ENCODE measurements around the gene CBX6.

The CBX6 gene

GRCh38 chr22:38828616-38829205, 43.3 kb downstream of the CBX6 start:
- no peak overlapping the region for H3K18ac ChIP-seq (ENCODE audit: low read length)
- H3K36me3 ChIP-seq (ENCODE audit: control insufficient read depth in 1 of 2, insufficient read depth in 2 of 2, low read length in 2 of 2) = no peaks in the 10 kb centered on the region
- H3K27ac ChIP-seq (ENCODE audit: low read depth, low read length) = no peak overlapping the region
- no peak overlapping the region for H3K23ac ChIP-seq (ENCODE audit: low read length)
- WGBS (ENCODE audit: extremely low coverage, insufficient coverage, insufficient read length) = no CpG with 5 or more reads among the region's 10 CpGs
- no peak overlapping the region for H2BK5ac ChIP-seq (ENCODE audit: low read depth, low read length, poor library complexity)
- H3K9ac ChIP-seq (ENCODE audit: low read length) = no peak overlapping the region
- peaks cover 5% of the 10 kb centered on the region for H3K9me3 ChIP-seq (ENCODE audit: insufficient read depth, low read depth, low read length)
- no peak overlapping the region for H4K8ac ChIP-seq (ENCODE audit: low read depth, low read length)
- H2BK120ac ChIP-seq (ENCODE audit: insufficient read depth, low read length, poor library complexity) = no peak overlapping the region
- no peak overlapping the region for H3K14ac ChIP-seq (ENCODE audit: low read length)
- no peak overlapping the region for H3K4me3 ChIP-seq (ENCODE audit: low read depth, low read length)
- H2AK5ac ChIP-seq (ENCODE audit: low read length) = no peak overlapping the region
- H2AFZ ChIP-seq (ENCODE audit: insufficient read depth, low read length, poor library complexity) = no peak overlapping the region
- no peaks in the 10 kb centered on the region for H3K4me1 ChIP-seq (ENCODE audit: control insufficient read depth in 1 of 2, insufficient read depth in 2 of 2, low read length in 2 of 2)
- no peaks in the 10 kb centered on the region for H3K79me1 ChIP-seq (ENCODE audit: low read length)
- no peak overlapping the region for H4K91ac ChIP-seq (ENCODE audit: low read depth, low read length)
- no peaks in the 10 kb centered on the region for H3K79me2 ChIP-seq (ENCODE audit: control insufficient read depth, insufficient read depth, low read length, poor library complexity)
- H3K27me3 ChIP-seq (ENCODE audit: insufficient read depth, low read length) = no peaks in the 10 kb centered on the region
- no peak overlapping the region for H3K4me2 ChIP-seq (ENCODE audit: low read length)
- DNase-seq = no peak
- H3K4ac ChIP-seq (ENCODE audit: low read depth, low read length) = no peak overlapping the region
- H4K12ac ChIP-seq (ENCODE audit: low read depth, low read length) = no peak overlapping the region
- no peak overlapping the region for H2BK12ac ChIP-seq (ENCODE audit: low read length)

- no CpG with 5 or more reads among the region's 11 CpGs for WGBS (ENCODE audit: extremely low coverage, insufficient coverage, insufficient read length)
- Histone ChIP-seq H2BK5ac (ENCODE audit: low read depth, low read length, poor library complexity) (no peak overlapping the region), H3K14ac (ENCODE audit: low read length) (no peak overlapping the region), H3K9me3 (ENCODE audit: insufficient read depth, low read depth, low read length) (peaks cover 5% of the 10 kb centered on the region), H3K79me2 (ENCODE audit: control insufficient read depth, insufficient read depth, low read length, poor library complexity) (no peaks in the 10 kb centered on the region), H4K12ac (ENCODE audit: low read depth, low read length) (no peak overlapping the region), H3K4ac (ENCODE audit: low read depth, low read length) (no peak overlapping the region), H3K27me3 (ENCODE audit: insufficient read depth, low read length) (no peaks in the 10 kb centered on the region), H4K91ac (ENCODE audit: low read depth, low read length) (no peak overlapping the region), H3K36me3 (ENCODE audit: control insufficient read depth in 1 of 2, insufficient read depth in 2 of 2, low read length in 2 of 2) (no peaks in the 10 kb centered on the region), H3K23ac (ENCODE audit: low read length) (no peak overlapping the region), H3K4me3 (ENCODE audit: low read depth, low read length) (no peak overlapping the region), H2BK120ac (ENCODE audit: insufficient read depth, low read length, poor library complexity) (no peak overlapping the region), H3K4me2 (ENCODE audit: low read length) (no peak overlapping the region), H2BK12ac (ENCODE audit: low read length) (no peak overlapping the region), H3K9ac (ENCODE audit: low read length) (no peak overlapping the region), H3K18ac (ENCODE audit: low read length) (no peak overlapping the region), H4K8ac (ENCODE audit: low read depth, low read length) (no peak overlapping the region), H3K4me1 (ENCODE audit: control insufficient read depth in 1 of 2, insufficient read depth in 2 of 2, low read length in 2 of 2) (no peaks in the 10 kb centered on the region), H3K79me1 (ENCODE audit: low read length) (no peaks in the 10 kb centered on the region), H2AK5ac (ENCODE audit: low read length) (no peak overlapping the region), H3K27ac (ENCODE audit: low read depth, low read length) (no peak overlapping the region), H2AFZ (ENCODE audit: insufficient read depth, low read length, poor library complexity) (no peak overlapping the region)
- no peak for DNase-seq
Observed at GRCh38 chr22:38828191-38828590, 43.8 kb downstream of the CBX6 start.

- H3K4me3 ChIP-seq (ENCODE audit: low read depth, low read length) = no peak overlapping the region
- no peak overlapping the region for H3K18ac ChIP-seq (ENCODE audit: low read length)
- no peak overlapping the region for H4K8ac ChIP-seq (ENCODE audit: low read depth, low read length)
- no peak overlapping the region for H3K27ac ChIP-seq (ENCODE audit: low read depth, low read length)
- no peak overlapping the region for H4K91ac ChIP-seq (ENCODE audit: low read depth, low read length)
- no peak overlapping the region for H3K9ac ChIP-seq (ENCODE audit: low read length)
- no peak overlapping the region for H2AFZ ChIP-seq (ENCODE audit: insufficient read depth, low read length, poor library complexity)
- H3K9me3 ChIP-seq (ENCODE audit: insufficient read depth, low read depth, low read length) = peaks cover 3% of the 10 kb centered on the region
- H3K23ac ChIP-seq (ENCODE audit: low read length) = no peak overlapping the region
- no peak overlapping the region for H3K4ac ChIP-seq (ENCODE audit: low read depth, low read length)
- no peaks in the 10 kb centered on the region for H3K27me3 ChIP-seq (ENCODE audit: insufficient read depth, low read length)
- no peak overlapping the region for H2AK5ac ChIP-seq (ENCODE audit: low read length)
- no peaks in the 10 kb centered on the region for H3K79me1 ChIP-seq (ENCODE audit: low read length)
- no peak overlapping the region for H3K14ac ChIP-seq (ENCODE audit: low read length)
- H2BK120ac ChIP-seq (ENCODE audit: insufficient read depth, low read length, poor library complexity) = no peak overlapping the region
- no peak for DNase-seq
- no peaks in the 10 kb centered on the region for H3K4me1 ChIP-seq (ENCODE audit: control insufficient read depth in 1 of 2, insufficient read depth in 2 of 2, low read length in 2 of 2)
- H3K36me3 ChIP-seq (ENCODE audit: control insufficient read depth in 1 of 2, insufficient read depth in 2 of 2, low read length in 2 of 2) = no peaks in the 10 kb centered on the region
- H3K79me2 ChIP-seq (ENCODE audit: control insufficient read depth, insufficient read depth, low read length, poor library complexity) = no peaks in the 10 kb centered on the region
- H2BK5ac ChIP-seq (ENCODE audit: low read depth, low read length, poor library complexity) = no peak overlapping the region
- no peak overlapping the region for H2BK12ac ChIP-seq (ENCODE audit: low read length)
- H3K4me2 ChIP-seq (ENCODE audit: low read length) = no peak overlapping the region
- H4K12ac ChIP-seq (ENCODE audit: low read depth, low read length) = no peak overlapping the region
Observed at GRCh38 chr22:38827510-38827909, 44.5 kb downstream of the CBX6 start.

GRCh38 chr22:38826801-38827200, 45.2 kb downstream of the CBX6 start:
- no peak overlapping the region for H3K4ac ChIP-seq (ENCODE audit: low read depth, low read length)
- H4K12ac ChIP-seq (ENCODE audit: low read depth, low read length) = no peak overlapping the region
- no peak overlapping the region for H3K4me3 ChIP-seq (ENCODE audit: low read depth, low read length)
- peaks cover 3% of the 10 kb centered on the region for H3K9me3 ChIP-seq (ENCODE audit: insufficient read depth, low read depth, low read length)
- H2AFZ ChIP-seq (ENCODE audit: insufficient read depth, low read length, poor library complexity) = no peak overlapping the region
- no peak overlapping the region for H3K27ac ChIP-seq (ENCODE audit: low read depth, low read length)
- no peaks in the 10 kb centered on the region for H3K79me1 ChIP-seq (ENCODE audit: low read length)
- no peaks in the 10 kb centered on the region for H3K36me3 ChIP-seq (ENCODE audit: control insufficient read depth in 1 of 2, insufficient read depth in 2 of 2, low read length in 2 of 2)
- no peak overlapping the region for H2BK120ac ChIP-seq (ENCODE audit: insufficient read depth, low read length, poor library complexity)
- H2BK12ac ChIP-seq (ENCODE audit: low read length) = no peak overlapping the region
- no peak overlapping the region for H3K23ac ChIP-seq (ENCODE audit: low read length)
- no peak overlapping the region for H3K9ac ChIP-seq (ENCODE audit: low read length)
- no CpG with 5 or more reads among the region's 5 CpGs for WGBS (ENCODE audit: extremely low coverage, insufficient coverage, insufficient read length)
- DNase-seq = no peak
- H2AK5ac ChIP-seq (ENCODE audit: low read length) = no peak overlapping the region
- H3K14ac ChIP-seq (ENCODE audit: low read length) = no peak overlapping the region
- no peak overlapping the region for H3K18ac ChIP-seq (ENCODE audit: low read length)
- no peaks in the 10 kb centered on the region for H3K27me3 ChIP-seq (ENCODE audit: insufficient read depth, low read length)
- no peak overlapping the region for H2BK5ac ChIP-seq (ENCODE audit: low read depth, low read length, poor library complexity)
- H4K91ac ChIP-seq (ENCODE audit: low read depth, low read length) = no peak overlapping the region
- H3K79me2 ChIP-seq (ENCODE audit: control insufficient read depth, insufficient read depth, low read length, poor library complexity) = no peaks in the 10 kb centered on the region
- H4K8ac ChIP-seq (ENCODE audit: low read depth, low read length) = no peak overlapping the region
- H3K4me2 ChIP-seq (ENCODE audit: low read length) = no peak overlapping the region
- no peaks in the 10 kb centered on the region for H3K4me1 ChIP-seq (ENCODE audit: control insufficient read depth in 1 of 2, insufficient read depth in 2 of 2, low read length in 2 of 2)

Data from trophoblast cell (in vitro differentiated cells and primary cell).